GM19395 (cell line): ENCODE results near the gene PCK1.

Experiments used
- ATAC-seq: cut with Tn5 transposase; IDR thresholded peaks from one replicate; pipeline ENCODE4 v1.9.1; 2021; ENCODE audit warnings: mild to moderate bottlenecking, moderate library complexity; ENCODE audit not compliant: unreplicated experiment

PCK1 gene

DNA sequence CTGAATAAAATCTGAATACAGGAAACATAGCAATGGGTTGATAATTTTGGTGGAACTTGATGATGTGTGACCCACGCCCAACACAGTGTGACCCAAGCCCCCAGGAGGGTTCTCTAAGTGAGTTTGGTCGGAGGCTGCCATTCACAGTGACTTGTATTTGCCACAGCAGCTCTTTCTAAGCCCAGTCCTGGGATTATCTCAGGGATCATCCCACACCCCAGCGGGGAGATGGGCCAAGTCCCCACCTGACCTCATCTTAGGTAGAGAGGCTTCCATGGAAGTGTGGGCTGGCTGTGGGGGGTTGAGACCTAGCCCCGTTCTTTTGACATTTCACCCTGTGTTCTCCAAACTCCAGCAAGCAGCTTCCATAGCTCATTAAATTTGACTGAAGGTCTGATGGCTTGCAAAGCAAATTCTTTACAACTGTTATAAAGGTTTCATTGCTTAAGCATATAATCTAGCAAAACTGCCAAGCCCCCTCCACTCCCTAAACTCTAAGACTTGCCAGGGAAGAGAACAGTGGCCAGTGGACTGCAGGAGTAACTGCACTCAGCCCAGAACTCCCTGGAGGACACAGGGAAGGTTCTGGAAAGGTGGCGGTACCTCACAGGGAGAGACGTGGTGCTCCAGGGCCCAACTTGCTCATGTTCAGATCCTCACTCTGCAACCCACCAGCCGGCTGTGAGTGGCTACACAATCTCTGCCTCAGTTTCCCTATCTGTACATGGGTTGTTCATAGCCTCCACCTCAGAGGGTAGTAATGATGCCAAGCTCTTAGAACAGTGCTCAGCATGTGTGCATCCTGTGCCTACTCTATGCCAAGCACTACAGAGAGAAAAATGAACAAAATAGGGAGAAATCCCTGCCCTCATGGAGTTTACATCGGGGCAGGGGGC, 1.0 kb upstream of the PCK1 start:
- no peak for ATAC-seq

DNA sequence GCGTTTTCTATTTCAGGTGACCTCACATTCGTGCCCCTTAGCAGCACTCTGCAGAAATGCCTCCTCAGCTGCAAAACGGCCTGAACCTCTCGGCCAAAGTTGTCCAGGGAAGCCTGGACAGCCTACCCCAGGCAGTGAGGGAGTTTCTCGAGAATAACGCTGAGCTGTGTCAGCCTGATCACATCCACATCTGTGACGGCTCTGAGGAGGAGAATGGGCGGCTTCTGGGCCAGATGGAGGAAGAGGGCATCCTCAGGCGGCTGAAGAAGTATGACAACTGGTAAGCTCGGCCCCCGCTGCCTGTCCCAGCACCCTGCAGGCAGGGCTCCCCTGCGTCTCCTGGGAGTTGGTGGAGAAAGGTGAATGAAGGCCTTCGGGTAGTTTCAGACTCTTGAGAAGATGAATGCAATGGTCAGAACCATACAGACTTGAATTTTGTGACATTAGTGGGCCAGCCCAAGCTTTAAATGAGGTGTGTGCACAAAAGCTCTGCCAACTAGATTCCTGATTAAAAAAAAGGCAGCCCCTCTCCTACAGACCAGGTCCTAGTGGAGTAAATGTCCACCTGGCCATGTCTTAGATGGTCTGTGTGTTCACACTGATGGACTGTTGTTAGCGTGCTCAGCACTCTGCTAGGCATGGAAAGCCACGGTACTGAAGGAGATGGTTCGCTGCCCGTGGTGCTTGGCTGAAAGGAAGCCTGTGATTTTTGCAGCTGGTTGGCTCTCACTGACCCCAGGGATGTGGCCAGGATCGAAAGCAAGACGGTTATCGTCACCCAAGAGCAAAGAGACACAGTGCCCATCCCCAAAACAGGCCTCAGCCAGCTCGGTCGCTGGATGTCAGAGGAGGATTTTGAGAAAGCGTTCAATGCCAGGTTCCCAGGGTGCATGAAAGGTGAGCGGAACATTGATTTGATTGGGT, 708 bp downstream of the PCK1 start:
- no peak for ATAC-seq

DNA sequence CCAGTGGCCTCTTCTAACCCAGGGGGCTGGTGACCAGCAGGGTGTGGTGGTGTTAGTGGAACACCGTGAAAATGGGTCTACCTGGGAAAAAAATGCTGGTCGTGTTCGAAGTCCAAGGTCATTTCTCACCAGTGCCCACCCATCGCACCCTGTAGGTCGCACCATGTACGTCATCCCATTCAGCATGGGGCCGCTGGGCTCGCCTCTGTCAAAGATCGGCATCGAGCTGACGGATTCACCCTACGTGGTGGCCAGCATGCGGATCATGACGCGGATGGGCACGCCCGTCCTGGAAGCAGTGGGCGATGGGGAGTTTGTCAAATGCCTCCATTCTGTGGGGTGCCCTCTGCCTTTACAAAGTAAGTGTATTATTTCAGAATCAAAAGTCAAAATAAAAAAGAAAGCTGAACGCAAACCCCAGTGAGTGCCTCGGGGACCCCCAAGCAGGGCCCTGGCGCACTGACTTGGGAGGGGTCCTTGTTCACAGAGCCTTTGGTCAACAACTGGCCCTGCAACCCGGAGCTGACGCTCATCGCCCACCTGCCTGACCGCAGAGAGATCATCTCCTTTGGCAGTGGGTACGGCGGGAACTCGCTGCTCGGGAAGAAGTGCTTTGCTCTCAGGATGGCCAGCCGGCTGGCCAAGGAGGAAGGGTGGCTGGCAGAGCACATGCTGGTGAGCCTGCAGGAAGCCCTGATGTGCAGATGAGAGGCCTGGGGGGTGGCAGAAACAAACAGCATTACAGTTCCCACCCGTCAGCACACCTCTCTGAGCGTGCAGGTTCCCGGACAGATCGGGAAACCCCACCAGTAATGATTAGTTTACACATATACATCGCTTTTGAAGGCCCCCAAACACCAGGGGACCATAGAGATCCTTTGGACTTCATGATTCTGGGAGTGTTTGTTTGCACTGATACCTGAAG, 1.9 kb downstream of the PCK1 start:
- no peak for ATAC-seq

DNA sequence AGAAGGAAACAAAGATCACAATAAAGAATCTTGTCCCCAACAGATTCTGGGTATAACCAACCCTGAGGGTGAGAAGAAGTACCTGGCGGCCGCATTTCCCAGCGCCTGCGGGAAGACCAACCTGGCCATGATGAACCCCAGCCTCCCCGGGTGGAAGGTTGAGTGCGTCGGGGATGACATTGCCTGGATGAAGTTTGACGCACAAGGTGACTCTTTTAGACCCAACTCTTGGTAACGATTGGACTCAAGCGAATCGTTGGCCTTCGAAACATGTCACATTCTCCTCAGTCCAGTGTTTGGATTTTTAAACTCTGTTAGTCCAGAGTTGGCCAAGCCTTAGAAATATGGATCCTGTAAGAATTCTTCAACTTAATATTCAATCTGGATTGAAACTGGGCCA, 2.6 kb downstream of the PCK1 start:
- ATAC-seq = no peak

DNA sequence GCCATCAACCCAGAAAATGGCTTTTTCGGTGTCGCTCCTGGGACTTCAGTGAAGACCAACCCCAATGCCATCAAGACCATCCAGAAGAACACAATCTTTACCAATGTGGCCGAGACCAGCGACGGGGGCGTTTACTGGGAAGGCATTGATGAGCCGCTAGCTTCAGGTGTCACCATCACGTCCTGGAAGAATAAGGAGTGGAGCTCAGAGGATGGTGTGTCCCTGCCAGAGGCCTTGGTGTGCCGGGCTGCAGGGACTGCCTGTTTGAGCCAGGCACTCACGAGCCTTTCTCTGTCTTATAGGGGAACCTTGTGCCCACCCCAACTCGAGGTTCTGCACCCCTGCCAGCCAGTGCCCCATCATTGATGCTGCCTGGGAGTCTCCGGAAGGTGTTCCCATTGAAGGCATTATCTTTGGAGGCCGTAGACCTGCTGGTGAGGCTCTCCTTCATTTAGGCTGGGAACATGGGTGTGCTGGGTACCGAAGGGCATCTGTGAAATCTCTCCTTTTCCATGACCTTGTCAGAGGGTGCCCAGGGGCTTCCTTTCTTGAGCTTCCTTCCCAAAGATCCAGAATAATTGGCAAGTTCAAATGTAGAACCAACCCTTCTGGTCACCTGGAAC, 3.4 kb downstream of the PCK1 start:
- ATAC-seq = no peak

DNA sequence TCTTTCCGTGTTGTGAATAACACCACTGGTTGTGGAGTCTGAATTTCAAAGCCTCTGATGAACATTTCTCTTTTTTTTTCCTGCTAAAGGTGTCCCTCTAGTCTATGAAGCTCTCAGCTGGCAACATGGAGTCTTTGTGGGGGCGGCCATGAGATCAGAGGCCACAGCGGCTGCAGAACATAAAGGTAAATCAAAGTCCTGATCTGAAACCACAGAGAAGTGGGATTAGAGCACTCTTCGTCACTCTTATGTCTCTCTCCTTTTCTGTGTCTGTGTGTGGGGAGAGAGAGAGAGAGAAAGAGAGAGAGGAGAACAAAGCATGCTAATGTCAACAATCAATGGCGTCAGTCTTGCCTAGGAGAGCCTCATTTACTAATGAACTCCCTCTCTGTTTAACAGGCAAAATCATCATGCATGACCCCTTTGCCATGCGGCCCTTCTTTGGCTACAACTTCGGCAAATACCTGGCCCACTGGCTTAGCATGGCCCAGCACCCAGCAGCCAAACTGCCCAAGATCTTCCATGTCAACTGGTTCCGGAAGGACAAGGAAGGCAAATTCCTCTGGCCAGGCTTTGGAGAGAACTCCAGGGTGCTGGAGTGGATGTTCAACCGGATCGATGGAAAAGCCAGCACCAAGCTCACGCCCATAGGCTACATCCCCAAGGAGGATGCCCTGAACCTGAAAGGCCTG, 4.2 kb downstream of the PCK1 start:
- no peak for ATAC-seq

DNA sequence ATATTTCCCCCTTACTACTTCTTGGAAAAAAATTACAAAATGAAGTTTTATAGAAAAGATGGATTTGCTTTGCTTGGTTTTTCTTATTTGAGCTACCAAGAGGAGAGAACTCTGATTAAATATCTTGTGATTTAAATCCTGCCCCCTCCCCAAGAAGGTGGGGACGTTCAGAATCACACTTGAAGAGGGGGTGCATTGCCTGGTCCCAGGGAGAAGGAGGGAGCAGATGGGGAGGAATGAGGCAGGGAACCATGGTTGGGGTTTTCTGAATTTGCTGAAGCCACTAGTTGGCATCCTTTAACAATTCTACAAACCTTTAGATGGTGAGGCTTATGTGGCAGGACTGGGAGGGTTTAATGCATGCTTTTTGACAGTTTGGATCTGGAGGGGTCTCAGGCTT, 5.5 kb downstream of the PCK1 start:
- ATAC-seq = no peak

DNA sequence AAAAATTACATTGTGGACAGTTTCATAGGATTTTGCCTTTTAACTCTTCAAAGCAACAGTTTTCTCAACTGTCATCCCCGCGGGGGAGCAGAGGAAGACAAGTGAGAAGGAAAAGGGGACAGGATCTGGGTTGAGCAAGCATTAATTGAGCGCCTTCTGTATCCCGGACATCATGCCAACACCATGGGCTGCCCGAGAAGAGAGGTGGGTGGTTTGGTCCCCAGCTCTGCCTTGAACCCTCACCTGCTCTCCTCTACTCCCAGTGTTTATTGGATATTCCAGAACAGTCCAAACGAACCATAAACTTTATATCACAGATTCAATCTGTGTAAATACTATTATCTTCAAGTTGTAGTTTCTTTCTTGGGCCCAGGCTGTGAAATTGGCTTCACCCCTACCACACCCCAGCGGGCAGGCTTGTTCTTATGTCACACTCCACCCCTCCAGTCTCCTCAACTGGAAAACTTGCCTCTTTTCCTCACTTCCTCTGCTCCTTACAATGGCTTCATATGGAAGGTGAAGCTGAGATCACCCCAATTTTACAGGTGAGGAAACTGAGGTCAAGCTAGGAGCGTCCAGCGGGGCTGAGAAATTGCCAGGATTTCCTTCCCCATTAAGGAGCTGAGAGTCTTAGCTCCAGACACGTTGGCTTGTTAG, 6.0 kb downstream of the PCK1 start:
- no peak for ATAC-seq

DNA sequence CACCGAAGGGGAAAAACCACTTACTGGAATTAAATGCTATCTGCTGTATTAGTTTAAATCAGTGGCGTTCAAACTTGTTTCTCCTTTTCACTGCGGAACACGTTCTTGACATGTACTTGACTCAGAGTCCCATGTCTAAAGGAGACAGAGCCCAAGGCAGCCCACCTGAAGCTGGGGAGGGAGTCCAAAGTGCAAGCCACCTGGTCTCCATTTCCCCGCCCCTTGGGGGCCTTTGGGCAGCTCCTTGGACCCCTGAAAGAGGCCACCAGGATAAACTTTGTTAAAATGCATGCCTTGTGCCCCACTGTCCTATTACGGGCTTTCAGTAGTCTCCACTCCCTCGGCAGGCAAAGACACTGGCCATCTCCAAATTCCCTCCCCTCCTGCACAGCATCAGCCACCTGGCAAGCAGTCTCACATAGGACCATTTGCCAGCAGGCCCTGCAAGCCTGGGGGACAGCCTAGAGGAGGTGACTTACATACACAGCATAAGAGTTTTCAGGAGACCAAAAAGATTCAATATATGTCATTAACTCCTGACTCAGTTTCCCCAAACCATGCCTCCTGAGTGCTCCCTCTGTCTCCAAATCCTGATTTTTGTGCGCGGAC, 6.7 kb downstream of the PCK1 start:
- no peak for ATAC-seq

DNA sequence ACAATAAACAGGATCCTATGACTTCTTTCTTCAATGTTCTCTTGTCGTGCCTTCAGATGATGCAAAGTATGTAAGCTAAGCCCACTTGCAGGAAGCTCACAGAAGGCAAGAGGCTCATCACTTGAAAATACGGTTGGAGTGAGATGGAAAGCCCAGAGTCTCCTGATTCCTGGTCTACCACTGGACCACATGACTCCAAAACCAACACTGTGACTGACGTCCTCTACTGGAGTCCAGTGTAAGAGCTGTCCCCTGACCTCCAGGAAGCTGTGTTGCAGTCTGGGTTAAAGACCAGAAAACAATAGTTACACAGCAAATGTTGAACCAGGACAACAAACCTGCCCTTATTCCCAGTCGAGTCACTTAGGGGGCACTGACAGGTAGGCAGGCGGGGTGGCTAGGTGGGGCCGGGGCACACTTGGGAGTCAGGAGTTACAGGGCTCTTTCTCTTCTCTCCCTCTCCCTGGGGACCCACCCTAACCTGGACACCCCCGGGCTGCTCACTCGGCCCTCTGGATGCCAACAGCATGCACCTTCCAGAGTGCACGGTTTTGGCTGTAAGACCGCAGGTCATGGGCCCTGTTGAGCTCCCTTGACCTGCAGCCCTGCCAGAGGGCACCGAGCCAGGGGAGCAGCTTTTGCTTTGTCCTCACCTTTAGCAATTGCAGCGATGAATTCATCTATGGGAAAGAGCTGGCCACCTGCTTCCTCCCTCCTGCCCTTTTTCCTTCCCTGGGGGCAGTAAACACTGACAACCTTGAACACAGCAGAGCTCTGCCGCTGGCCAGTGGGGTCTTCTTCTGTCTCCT, 7.4 kb downstream of the PCK1 start:
- no peak for ATAC-seq

DNA sequence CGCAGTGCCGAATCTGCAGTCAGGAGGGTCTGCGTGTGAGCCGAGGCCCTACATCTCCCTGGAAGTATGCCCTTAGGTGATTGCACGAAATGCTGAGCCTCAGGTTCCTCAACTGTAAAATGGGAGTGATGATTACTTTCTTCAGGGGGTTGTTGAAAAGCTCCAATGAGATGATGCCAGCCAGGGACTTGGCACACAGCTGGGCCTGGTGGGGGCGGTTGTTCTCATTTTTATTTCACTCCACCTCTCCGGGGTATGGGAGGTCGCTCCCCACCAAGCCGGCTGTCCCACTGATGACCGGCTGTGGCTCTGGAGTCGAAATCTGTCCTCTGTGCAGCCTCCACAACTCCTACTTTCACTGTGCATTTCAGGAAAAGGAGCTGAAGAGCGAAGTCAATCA, 8.1 kb downstream of the PCK1 start:
- no peak for ATAC-seq

DNA sequence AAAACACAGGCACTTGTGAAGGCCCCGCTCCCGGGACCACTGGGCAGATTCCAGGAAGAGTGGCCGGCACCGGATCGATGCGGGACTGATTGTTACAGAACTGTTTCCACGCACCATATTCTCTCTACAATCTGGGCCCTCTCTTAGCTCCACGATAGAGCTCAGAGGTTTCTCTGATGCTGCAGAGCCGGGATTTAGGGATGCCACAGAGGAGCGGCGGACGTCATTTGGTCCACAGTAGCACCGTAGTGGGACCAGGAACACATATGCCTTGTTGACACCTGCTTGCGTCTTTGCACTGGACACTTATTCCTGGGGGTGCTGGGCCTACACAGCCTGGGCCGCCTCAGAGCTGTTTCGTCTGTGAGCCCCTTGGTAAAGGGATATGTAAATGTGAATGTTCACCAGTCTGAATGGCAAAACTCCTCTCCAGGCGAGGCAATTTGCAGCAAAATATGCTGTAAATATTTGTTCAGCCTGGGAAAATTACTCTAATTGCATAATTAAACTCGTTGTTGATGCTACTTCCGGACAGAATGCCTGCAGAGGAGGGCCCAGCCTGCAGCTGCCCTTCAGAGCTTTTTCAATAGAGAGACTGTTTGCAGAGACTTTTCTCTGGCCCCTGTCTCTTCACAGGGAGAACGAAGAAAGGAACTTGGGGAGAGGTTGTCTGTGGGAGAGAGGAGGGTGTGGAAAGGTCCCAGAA, 9.4 kb downstream of the PCK1 start:
- no peak for ATAC-seq

DNA sequence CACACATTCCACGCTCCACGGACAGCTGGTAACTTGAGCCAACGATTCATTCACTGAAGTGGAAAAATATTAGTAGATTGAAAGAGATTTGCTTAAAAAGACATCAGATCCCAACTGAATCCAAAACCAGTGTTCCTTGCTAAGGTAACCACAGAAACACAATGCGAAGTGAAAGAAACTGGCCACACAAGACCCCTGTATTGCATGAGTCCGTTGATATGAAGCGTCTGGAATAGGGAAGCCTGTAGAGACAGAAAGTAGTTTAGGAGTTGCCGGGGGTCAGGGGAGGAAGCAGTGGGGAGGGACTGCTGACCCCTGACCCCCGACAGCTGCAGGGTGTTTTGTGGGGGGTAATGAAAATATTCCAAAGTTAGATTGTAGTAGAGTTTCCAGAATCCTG, 10.0 kb downstream of the PCK1 start:
- no peak for ATAC-seq

DNA sequence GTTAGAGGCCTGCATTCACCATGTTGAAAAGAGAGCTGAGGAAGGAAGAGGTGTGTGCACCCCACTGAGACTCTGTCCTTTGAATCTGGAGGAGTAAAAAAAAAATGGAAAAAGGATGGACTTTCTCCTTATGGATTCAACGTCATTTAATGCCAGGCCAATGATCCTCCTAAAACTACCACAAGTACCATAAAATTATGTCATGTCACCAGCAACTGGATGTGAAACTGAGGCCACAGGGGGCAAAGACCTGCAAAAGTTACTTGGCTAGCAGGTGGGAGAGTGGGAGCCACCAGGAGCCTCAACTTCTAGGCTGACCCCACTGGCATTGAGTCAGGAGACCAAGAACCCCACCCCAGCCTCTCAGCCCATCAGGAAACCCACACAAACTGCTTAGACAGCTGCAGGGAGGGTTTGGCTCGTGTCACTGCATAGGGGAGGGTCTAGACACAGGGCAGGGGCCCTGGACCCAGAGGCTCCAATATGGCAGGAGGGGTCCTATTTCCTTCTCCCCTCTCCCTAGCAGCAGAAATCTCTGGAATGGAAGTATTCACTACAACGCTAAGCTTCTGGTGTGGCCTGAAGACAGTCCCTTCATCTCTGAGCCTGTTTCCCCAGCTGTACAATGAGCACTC, 11.0 kb downstream of the PCK1 start:
- no peak for ATAC-seq

DNA sequence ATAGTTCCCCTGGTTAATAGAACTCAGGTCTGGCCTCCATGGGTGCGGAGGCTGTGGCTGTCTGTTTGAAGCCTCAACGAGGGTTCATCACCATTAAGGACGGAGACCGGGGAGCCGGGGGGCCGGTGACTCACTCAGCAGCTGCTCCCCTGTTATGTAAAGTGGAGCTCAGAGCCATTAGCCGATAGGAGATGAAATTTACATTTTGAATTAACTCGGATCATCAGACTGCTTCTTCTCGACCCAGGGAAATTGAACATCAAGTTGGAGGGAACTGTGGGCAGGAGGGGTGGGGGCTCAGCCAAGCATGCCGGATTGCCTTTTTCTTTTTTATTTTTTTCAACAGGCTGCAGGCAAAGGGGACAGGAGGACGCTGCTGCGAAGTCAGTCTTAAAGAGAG, 12.3 kb downstream of the PCK1 start:
- ATAC-seq = no peak

DNA sequence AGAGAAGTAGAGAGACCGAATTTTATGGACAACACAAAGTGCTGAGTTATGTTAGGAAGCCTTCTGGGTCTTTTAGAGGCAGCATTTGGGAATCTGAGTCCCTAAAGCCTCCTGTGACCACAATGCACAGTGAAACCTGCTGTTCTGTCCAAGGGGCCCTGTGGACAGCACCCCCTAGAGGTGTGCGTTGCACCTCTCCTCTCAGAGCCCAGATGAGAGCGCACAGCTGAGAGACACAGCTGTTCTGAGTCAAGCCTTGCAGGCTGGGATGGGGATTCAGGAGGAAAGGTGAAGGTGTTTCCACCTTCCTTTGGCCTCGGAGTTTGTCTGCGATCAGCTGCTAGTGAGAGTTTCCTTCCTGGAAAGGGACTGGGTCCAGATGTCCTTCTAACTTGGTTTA, 13.0 kb downstream of the PCK1 start:
- no peak for ATAC-seq

DNA sequence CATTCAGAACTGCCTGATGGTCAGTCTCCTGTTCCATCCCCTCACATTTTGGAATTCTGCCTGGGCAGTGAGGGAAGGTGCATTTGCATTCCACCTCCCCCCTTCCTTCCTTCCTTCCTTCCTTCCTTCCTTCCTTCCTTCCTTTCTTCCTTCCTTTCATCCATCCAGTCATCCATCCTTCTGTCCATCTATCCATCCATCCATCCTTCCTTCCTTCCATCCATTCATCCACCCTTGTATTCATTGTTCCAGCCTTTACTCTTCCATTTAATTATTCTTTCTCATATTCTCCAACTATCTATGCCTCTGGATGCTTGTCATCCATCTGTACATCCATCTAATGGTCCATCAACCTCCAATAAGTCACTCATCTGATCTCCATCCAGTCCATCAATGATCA, 14.0 kb downstream of the PCK1 start:
- ATAC-seq = no peak
